Activated CD4-positive, alpha-beta T cell treated with anti-CD3 and anti-CD28 coated beads, Interleukin-2, amount 50 U/mL, for 1 hour (primary cell): Measurements from ENCODE around the gene AVPR1A.

Source experiments
- DNase-seq: peaks from one replicate; pipeline ENCODE4 v3.0.0-alpha.2; 2020

Gene AVPR1A

DNA sequence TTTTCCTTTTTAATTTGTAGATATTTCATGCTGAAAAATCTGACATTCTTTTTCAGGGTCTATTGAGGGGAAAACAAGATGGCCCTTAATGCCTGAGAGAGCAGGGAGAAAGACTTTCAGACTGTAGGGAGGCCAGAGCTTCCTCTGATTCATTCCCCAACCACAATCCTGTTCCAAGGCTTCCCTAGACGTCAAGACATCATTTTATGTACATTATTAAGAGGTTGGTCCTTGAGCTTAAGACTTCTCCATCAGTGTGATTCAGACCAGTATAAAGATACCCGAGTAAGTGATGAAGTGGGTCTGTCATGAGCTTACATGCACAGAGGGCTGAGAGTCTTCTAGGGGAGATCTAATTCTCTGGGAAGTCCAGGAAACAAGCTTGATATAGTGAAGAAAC, 57.3 kb downstream of the AVPR1A start:
- DNase-seq: no peak

DNA sequence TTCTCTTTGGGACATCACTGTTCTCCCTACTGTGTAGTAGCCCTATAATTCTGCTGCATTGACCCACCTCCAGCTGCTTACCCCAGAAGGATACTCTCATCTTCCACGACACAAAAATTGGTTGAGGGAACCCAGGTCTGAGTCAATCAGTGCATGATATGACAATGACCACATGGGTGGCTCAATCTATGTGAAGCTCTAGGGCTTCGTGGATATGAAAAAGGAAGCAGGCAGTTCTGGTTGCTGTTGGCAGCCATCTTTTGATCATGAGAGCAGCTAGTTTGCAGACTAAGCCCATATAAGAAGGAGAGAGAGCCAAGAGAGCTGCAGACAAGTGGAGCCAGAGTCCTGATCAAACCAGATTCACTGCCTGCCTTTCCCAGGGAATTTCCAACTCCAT, 57.9 kb downstream of the AVPR1A start:
- DNase-seq: no peak
